HepG2 (cell line): ENCODE results near the gene ACADVL. TPM values are rescaled to one million over a fixed set of nuclear protein-coding genes. Genes with fewer than 3 reads are reported as not detected.

Experiments
- LCORL ChIP-seq, 2 experiments: fragments of 450-650 bp in 1 of 2; sonication (generic) in 1 of 2; formaldehyde crosslinking in 1 of 2; IDR thresholded peaks; 2 replicates each; pipeline versions ENCODE4 v1.5.0 to v1.6.1; 2017 to 2020; ENCODE audit warnings: antibody characterized with exemption in 1 of 2, missing genetic modification reagents in 1 of 2
- NAIF1 ChIP-seq: sonication (generic); formaldehyde crosslinking; IDR thresholded peaks from 2 replicates; pipeline ENCODE4 v1.5.0; 2020; ENCODE audit warnings: mild to moderate bottlenecking, missing genetic modification reagents, borderline replicate concordance
- NR2C2 ChIP-seq: sonication (generic); formaldehyde crosslinking; IDR thresholded peaks from 2 replicates; pipeline ENCODE4 v1.4.0; 2020; ENCODE audit warnings: missing genetic modification reagents, mild to moderate bottlenecking, moderate library complexity, borderline replicate concordance
- POLR2A ChIP-seq, 2 experiments: IDR thresholded peaks; 2 replicates each; pipeline ENCODE4 v1.6.1; 2011; ENCODE audit warnings: low read depth in 2 of 2, low read length in 2 of 2, mild to moderate bottlenecking in 1 of 2, moderate library complexity in 1 of 2; ENCODE audit not compliant: insufficient read depth in 1 of 2
- SRSF1 ChIP-seq: fragments of 200-400 bp; formaldehyde crosslinking; optimal IDR thresholded peaks from 2 replicates; pipeline ENCODE3; 2017; ENCODE audit warnings: mild to moderate bottlenecking, low read depth, low read length, moderate library complexity
- TSC22D2 ChIP-seq: sonication (generic); formaldehyde crosslinking; IDR thresholded peaks from 2 replicates; pipeline ENCODE4 v1.5.1; 2020; ENCODE audit warnings: missing genetic modification reagents, mild to moderate bottlenecking, borderline replicate concordance
- ZKSCAN8 ChIP-seq: IDR thresholded peaks from 2 replicates; pipeline ENCODE4 v1.6.1; 2016; ENCODE audit warnings: borderline replicate concordance, missing genetic modification reagents, missing compliant biosample characterization
- ZMAT3 ChIP-seq: sonication (generic); formaldehyde crosslinking; conservative IDR thresholded peaks from 2 replicates; pipeline ENCODE4 v1.7.0; 2021; ENCODE audit warnings: missing genetic modification reagents
- ZNF501 ChIP-seq: sonication (generic); formaldehyde crosslinking; IDR thresholded peaks from 2 replicates; pipeline ENCODE4 v1.5.1; 2020; ENCODE audit warnings: mild to moderate bottlenecking, moderate library complexity, missing genetic modification reagents
- ZNF614 ChIP-seq: IDR thresholded peaks from 2 replicates; pipeline ENCODE4 v1.6.1; 2018; ENCODE audit warnings: missing biosample characterization, missing genetic modification reagents, inconsistent platforms, borderline replicate concordance
- polyA plus RNA-seq, 8 experiments: library from polyadenylated mRNA; depleted of rRNA in 3 of 8; stranded (reverse) in 7 of 8; unstranded in 1 of 8; fragments of >200 nt; fragmentation: Illumina TruSeq in 4 of 8; extraction: Trizol in 4 of 8; gene quantifications; 2 replicates each; pipeline versions ENCODE4 v1.2.1 to v1.2.3, GENCODE V29; 2011 to 2016; ENCODE audit warnings: low read depth in 4 of 8, missing spikeins in 1 of 8, mixed read lengths in 1 of 8; ENCODE audit not compliant: insufficient read depth in 1 of 8
- total RNA-seq, 5 experiments: library from RNA; depleted of rRNA; stranded (reverse); fragments of >200 nt; fragmentation: Illumina TruSeq; extraction: Trizol; gene quantifications; 2 replicates each; pipeline ENCODE4 v1.2.3, GENCODE V29; 2016; ENCODE audit warnings: low read depth in 1 of 5
- TF ChIP-seq, protein P1 (sequence below): sonication (generic); formaldehyde crosslinking; IDR thresholded peaks from 2 replicates; pipeline ENCODE4 v1.5.1; 2020; ENCODE audit warnings: missing genetic modification reagents, mild to moderate bottlenecking, borderline replicate concordance
- TF ChIP-seq, protein P2 (sequence below): IDR thresholded peaks from 2 replicates; pipeline ENCODE4 v1.6.1; 2016; ENCODE audit warnings: low read depth

Gene ACADVL
- total and polyA plus RNA-seq, 2 of the 13 experiments (the other 11 are each of a cell fraction or from before 2014, with no cell fraction given) = 219 to 412 TPM

DNA sequence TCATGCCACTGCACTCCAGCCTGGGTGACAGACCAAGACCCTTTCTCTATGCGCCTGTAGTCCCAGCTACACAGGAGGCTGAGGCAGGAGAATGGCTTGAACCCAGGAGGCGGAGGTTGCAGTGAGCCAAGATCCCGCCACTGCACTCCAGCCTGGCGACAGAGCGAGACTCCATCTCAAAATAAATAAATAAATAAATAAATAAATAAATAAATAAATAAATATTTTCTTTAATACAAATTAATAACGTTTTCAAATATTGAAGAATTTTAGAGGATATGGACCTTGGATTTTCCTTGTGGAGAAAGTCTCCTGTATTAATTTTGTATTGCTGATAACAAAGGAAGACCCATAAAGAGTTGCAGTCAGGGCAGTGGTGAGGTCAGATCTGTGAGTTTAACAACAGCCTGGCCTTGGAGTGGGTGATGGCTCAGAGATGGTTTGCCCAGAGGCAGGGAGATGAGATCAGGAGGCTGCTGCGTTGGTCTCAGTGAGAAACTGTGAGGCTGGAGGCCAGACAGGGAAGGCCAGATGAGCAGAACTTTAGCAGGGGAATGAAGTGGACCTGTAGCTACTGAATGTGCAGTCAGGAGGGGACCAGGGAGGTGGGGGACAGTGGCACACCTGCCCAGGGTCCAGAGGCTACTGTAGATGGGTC, 36.2 kb upstream of the ACADVL start (continued):
- TF ChIP-seq, protein P1, sequence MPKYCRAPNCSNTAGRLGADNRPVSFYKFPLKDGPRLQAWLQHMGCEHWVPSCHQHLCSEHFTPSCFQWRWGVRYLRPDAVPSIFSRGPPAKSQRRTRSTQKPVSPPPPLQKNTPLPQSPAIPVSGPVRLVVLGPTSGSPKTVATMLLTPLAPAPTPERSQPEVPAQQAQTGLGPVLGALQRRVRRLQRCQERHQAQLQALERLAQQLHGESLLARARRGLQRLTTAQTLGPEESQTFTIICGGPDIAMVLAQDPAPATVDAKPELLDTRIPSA (CRISPR knock-in tag) = no peak
- TF ChIP-seq ZNF614 (CRISPR knock-in tag) (0 out of 2 replicates have a peak, but pooled peaks have one; percentile 9), ZKSCAN8 (CRISPR knock-in tag) (0 out of 2 replicates have a peak, but pooled peaks have one; percentile 29), NAIF1 (0 out of 2 replicates have a peak, but pooled peaks have one; percentile 16), ZMAT3 (CRISPR knock-in tag) (0 out of 2 replicates have a peak, but pooled peaks have one; percentile 10), NR2C2 (CRISPR knock-in tag) (0 out of 2 replicates have a peak, but pooled peaks have one; percentile 19), LCORL (IDR thresholded peaks at IDR 0.05) (no peak), LCORL (CRISPR knock-in tag; IDR thresholded peaks at IDR 0.05) (peak; percentile 12; the same call in 1 of the 2 replicates), ZNF501 (0 out of 2 replicates have a peak, but pooled peaks have one; percentile 16), POLR2A (IDR thresholded peaks at IDR 0.05; ENCODE audit: insufficient read depth in 1 of 2, low read depth in 2 of 2, low read length in 2 of 2) (0 out of 4 replicates have a peak, but pooled peaks of 1 of the 2 experiments have one; percentile 2), TSC22D2 (CRISPR knock-in tag) (no peak), SRSF1 (no peak)
- TF ChIP-seq, protein P2, sequence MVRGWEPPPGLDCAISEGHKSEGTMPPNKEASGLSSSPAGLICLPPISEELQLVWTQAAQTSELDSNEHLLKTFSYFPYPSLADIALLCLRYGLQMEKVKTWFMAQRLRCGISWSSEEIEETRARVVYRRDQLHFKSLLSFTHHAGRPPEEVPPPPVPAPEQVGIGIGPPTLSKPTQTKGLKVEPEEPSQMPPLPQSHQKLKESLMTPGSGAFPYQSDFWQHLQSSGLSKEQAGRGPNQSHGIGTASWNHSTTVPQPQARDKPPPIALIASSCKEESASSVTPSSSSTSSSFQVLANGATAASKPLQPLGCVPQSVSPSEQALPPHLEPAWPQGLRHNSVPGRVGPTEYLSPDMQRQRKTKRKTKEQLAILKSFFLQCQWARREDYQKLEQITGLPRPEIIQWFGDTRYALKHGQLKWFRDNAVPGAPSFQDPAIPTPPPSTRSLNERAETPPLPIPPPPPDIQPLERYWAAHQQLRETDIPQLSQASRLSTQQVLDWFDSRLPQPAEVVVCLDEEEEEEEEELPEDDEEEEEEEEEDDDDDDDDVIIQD (CRISPR knock-in tag) = 0 out of 2 replicates have a peak, but pooled peaks have one; percentile 31
